Embryonic facial prominence (tissue), 1 donor: ENCODE results near the gene TBX1.
"Not testable (repeated sequence)": the region's sequence is repeated elsewhere in the genome, so short reads cannot be mapped to it uniquely, and the experiment has no call there.

Experiments
- DNase-seq: peaks from one replicate; pipeline ENCODE4 v3.0.0-alpha.2; 2016; ENCODE audit errors: extremely low spot score

The TBX1 gene

DNA sequence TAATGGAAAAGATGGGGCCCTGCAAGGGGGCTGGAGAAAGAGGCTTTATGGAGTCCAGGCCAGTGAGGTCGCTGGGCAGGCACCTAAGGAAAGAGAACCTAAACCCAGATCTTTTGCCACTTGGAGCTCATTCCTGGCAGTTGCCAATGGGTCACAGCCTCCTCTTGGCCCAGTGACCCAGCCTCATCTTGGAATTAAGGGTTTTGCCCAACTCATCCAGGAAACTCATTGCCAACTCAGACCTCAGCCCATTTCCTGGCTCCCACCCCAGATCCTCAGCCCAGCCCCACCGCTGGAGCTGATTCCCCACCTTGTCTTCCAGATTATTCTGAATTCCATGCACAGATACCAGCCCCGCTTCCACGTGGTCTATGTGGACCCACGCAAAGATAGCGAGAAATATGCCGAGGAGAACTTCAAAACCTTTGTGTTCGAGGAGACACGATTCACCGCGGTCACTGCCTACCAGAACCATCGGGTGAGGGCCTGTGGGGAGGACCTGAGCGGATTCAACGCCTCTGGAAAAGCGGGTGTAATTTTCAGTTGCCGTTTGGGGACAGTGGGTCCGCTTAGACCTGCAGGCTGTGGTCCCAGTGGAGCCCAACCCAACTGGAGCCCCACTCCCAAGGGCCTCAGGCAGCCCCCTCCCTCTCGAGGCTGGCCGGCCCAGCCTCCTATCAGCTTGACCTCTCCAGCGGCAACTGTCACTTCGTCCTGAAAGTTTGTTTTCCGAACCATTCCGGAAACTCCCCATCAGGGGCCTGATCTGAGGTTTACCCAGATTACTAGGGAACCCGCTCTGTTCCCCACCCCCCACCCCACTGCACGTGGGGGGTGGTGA is 4.3 kb downstream of the TBX1 start:
- no peak for DNase-seq

GRCh38 chr22:19765477-19766239 is 5.1 kb downstream of the TBX1 start:
- no peak for DNase-seq

DNA sequence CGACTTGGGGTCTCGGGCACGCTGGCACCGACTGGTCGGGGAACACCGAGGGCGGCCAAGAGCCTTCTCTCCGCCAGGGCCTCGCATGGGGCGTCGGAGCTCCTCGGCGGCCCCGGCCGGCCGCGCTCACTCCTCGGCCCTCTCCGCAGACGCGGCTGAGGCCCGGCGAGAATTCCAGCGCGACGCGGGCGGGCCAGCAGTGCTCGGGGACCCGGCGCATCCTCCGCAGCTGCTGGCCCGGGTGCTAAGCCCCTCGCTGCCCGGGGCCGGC is 5.6 kb downstream of the TBX1 start:
- DNase-seq, result no peak

DNA sequence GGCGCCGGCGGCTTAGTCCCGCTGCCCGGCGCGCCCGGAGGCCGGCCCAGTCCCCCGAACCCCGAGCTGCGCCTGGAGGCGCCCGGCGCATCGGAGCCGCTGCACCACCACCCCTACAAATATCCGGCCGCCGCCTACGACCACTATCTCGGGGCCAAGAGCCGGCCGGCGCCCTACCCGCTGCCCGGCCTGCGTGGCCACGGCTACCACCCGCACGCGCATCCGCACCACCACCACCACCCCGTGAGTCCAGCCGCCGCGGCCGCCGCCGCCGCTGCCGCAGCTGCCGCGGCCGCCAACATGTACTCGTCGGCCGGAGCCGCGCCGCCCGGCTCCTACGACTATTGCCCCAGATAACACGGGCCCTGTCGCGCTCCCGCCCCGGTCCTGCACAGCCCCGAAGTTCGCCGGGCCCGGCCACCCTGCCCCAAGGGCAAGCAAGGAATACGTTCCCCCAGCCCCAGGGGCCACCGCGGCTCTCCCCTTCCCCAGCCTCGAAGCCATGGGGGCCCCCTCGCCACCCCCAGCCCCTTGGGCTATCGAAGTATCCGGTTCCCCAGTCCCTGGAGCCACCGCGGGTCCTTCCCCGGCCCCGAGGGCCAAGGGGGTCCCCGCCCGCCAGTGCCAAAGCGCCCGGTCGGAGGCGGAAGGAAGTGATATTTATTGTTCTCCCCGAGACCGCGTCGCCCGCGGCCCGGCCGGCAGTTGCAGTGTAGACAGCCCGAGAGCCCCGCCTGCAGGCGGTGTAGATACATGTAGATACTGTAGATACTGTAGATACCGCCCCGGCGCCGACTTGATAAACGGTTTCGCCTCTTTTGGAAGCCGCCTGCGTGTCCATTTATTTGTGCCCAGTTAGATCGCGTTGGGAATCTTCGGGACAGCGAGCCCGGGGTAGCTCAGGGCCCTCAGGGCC is 6.2 kb downstream of the TBX1 start:
- no peak for DNase-seq

DNA sequence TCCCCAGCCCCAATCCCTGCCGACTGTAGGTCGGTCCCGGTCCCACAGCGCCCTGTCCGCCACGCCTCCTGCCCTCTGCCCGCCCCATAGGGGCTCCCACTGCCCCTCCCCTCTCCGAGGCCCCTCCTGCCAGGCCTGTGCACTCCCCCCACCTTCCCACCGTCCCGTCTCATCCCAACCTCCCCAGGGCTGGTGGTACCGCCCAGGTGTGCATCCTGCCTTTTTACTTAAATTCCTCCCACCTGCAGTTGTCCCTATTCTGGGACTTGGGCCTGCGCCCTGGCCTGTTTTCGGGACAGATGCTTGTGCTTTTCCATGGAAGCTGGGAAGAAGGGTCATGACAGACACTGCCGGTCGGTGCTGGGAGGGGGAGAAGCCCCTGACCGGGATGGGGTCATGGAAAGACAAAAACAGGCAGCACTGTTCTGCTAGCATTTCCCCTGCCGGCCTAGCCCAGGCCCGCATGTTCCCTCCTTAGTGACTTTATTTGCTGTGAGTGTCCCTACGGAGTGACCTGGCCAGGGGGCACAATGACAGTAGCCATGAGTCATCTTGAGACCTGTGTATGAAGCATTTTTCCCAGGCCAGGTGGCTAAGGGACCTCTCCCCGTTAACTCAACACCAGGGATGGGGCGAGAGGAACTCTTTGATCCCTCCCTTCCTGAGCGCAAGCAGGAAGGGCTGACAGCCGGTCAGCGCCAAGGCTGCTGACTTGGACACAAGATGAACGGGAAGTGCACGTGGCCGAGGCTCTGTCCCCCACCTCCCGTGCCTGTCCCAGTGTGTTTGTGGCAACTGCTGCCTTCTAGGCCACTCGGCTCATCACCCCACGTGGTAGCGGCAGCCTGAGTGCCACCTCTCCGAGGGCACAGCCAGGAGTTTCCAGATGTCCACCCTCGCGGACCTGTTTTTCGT is 7.1 kb downstream of the TBX1 start:
- DNase-seq, result no peak

- no peak for DNase-seq
Measured at GRCh38 chr22:19769393-19769715, 8.8 kb downstream of the TBX1 start.

DNA sequence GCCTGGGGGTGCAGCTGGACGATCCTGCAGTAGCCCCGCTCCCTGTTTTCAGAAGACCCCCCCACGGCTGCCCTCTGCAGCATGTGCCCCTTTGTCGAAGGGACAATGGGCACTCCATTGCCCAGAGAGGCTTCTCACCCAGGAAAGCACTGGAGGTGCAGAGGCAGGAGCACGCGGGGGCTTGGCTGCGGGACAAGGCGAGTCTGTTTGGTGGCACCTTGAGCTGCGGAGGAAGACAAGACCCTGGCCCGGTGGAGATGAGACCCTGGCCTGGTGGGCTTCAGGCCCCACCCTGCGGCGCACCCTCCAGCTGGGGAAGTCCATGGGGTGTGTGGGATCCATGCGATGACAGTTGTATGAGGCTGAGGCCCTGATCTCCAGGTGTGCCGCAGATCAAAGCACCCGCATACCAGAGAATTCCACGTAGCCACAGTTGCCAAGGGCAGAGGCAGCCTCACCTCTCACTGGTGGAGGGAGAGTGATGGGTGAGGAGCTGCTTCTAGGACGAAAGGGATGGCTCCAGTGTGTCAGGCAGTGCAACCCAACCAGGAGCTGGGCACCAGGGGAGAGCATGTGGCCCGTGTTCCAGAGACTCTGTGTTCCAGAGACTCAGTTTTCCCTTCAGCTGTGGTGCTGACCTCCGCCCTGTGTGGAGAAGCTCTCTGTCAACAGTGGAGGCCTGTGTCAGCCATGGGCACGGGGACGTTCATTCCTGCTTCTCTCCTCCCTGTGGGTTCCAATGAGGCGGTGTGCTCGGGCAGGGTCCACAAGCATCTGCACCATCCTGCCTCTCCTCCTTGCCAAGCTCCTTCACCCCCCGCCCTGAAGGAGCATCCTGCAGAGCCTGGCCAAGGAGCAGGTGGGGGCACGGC is 10.0 kb downstream of the TBX1 start:
- no peak for DNase-seq

- DNase-seq, result no peak
Measured at GRCh38 chr22:19772422-19772672, 11.8 kb downstream of the TBX1 start.

- DNase-seq, result no peak
Measured at GRCh38 chr22:19772673-19773469, 12.3 kb downstream of the TBX1 start.

DNA sequence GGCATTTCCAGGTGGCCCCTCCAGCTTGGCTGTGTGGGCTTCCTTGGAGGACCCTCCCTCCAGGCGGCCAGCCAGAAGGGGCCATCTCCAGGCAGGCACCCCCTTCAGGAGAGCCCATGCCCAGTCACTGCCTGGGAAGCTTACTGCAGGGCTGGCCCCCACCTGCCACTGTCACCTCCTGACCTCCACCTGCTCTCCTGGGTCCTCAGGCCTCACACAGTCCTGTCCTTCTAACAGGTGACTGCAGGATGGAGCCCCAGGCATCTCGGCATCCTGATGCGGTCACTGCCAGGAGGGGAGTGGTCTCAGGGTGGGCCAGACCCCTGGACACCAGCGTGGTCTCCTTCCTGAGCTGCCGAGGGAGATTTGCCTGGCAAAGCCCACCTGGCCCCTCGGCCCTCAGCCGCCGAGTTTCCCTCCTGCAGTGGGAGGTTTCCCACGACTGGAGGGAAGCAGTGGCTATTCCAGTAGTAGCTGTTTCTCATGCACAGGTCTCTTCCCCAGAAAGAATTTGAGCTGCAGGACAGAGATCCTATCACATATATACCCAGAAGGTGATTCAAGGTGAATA is 13.0 kb downstream of the TBX1 start:
- no peak for DNase-seq

DNA sequence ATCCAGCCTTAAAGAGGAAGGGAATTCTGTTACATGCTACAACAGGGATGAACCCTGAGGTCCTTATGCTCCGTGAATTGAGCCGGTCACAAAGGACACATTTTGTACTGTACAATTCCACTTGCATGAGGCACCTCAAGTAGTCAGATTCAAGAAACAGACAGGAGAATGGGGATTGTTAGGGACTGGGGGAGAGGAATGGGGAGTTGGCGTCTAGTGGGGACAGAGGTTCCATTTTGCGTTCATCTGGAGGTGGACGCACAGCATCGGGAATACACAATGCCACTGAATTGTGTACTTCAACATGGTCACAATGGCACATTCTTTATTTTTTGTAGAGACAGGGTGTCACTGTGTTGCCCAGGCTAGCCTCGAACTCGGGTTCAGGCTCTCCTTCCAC is 14.1 kb downstream of the TBX1 start:
- DNase-seq, result no peak

DNA sequence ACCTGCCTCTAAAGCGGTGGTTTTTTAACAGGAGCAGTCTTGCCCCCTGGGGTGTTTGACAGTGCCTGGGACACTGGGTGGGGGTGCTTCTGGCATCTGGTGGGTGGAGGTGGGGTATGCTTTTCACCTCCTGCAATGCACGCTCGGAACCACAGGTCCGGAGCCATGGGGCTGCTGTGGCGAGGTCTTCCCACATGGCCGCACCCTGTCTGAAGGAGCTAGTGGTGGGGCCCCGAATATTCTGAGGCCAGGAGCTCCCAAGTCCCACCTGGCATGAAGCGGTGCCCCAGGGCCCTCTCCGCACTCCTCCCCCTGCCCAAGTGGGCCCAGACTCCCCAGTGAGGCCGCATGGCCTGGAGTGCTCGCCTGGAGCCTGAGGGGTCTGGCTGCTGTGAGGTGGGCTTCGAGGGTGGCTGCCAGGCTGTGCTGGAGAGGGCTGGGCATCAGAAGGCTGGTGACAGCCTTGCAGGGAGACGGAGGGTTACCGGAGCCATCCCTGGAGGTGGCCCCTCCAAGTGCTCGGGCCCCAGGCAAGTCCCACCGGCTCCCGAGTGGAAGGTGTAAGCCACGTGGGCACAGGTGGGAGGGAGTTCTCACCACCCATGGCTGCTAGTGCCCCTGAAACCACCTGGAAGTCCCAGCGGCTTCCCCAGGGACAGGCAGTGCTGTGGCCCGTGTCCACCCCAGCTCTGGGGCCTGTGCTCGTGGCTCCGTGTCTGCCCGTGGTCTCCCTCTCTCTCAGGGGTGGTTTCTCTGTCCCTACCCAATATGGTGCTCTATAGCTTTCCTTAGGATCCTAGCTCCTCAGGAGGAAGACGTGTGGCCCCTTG is 15.1 kb downstream of the TBX1 start:
- no peak for DNase-seq

- no peak for DNase-seq
Measured at GRCh38 chr22:19776433-19777031, 16.0 kb downstream of the TBX1 start.

DNA sequence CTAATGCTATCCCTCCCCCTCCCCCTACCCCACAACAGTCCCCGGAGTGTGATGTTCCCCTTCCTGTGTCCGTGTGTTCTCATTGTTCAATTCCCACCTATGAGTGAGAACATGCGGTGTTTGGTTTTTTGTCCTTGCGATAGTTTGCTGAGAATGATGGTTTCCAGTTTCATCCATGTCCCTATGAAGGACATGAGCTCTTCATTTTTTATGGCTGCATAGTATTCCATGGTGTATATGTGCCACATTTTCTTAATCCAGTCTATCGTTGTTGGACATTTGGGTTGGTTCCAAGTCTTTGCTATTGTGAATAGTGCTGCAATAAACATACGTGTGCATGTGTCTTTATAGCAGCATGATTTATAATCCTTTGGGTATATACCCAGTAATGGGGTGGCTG is 16.6 kb downstream of the TBX1 start:
- not testable (repeated sequence) for DNase-seq

- no peak for DNase-seq
Measured at GRCh38 chr22:19779011-19779421, 18.4 kb downstream of the TBX1 start.

DNA sequence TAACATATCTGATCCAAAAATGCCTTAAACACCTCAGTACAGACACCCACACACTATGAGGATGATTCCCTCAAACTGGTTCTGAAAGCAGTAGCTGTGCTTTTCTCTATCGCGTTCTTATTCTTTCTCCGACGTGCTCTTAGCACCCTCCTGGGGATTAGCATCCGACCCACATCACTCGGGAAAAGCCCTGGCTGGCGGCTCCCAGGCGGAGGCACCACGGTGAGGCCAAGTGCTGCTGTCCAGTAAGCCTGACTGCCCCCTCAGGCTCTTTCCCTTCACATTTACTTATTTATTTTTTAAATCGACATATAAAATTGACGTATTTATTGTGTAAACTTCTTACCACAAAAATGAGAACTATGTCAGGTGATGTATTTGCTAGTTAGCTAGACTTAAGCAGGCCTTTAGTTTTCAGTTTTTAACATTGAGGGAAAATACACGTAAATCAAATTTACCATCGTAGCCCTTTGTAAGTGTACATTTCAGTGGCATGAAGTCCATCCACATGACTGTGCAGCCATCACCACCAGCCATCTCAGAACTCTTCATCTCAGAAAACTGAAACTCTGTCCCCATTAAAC is 19.2 kb downstream of the TBX1 start:
- DNase-seq, result no peak

DNA sequence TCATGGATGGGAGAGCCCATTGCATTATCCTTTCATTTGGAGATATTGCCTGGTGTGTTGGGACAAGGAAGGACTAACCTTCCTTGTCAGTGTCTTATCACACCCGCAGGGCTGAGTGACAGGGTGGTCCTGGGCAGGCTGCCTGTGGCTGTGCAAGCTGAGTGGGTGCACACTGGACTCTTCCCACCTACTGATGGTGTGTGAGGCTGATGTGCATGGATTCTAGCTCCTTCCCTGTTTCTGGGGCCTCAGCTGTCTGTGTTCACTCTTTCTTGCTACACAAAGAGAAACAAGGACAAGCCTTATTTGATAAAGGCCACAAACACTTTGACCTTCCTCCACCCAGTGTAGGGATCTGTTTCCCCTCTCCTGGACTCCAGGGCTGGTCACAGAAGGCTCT is 22.0 kb downstream of the TBX1 start:
- DNase-seq, result no peak
